ENCODE data around the gene GNMT. TPM values are rescaled to one million over a fixed set of nuclear protein-coding genes. Genes with fewer than 3 reads are reported as not detected.

Gene GNMT
- total and polyA plus RNA-seq, 7 experiments from 2014 or later = 0.95 to 2.6 (median 1.1) TPM; not detected in 2

DNA sequence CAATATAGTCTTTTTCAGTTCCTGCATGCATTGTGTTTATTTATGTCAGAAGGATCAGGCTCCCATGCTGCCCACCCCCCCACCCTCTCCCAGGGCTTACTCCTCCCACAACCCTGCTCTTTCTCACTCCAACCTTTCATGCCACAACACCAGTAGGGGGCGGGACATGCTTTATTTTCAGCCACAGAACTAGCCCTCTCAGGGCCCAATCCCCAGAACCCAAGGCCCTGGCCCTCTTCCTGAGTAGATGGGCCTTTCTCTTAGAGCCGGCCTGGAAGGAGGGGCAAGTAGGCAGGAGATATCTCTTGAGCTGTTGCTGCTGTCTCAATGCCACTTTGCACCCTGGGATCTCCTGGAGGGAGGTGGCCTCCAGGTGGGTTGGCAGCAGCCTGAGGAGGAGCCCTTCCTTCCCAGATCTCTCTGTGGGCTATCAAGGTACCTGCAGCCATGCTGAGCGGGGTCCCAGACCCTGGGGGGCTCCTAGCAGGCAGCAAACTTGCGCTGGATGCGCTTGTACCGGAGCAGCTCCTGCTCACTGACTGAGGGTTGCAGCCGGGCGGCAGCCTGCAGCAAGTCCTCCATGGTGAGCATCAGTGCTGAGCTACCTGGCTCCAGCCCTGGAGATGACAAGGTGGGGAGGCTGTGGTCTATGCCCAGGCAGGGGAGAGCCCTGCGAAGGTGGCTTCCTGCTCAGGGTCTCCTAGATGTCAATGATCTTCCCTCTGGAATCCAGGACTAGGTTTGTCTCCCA lies 3.5 kb downstream of the GNMT start:
- peak; percentile 43 for ATAC-seq

GRCh38 chr6:42966571-42966970 lies 6.0 kb downstream of the GNMT start:
- Histone ChIP-seq H3K27ac (ENCODE audit: low read depth, low read length) (no peak overlapping the region), H3K27me3 (ENCODE audit: control insufficient read depth in 2 of 2, insufficient read depth in 2 of 2, low read length in 2 of 2) (no peaks in the 10 kb centered on the region), H3K36me3 (ENCODE audit: control insufficient read depth in 2 of 3, insufficient read depth in 3 of 3, low read length in 3 of 3) (peaks cover 0 to 72% (median 7%) of the 10 kb centered on the region in 3 experiments), H3K4me3 (ENCODE audit: low read length) (no peak overlapping the region), H3K9me3 (ENCODE audit: control insufficient read depth in 2 of 3, low read length in 3 of 3) (no peaks in the 10 kb centered on the region), H3K4me1 (ENCODE audit: control insufficient read depth in 2 of 2, insufficient read depth in 2 of 2, low read length in 2 of 2) (no peaks in the 10 kb centered on the region)
- Mint-ChIP-seq H3K9me3 (no peaks in the 10 kb centered on the region), H3K27ac (no peak overlapping the region), H3K27me3 (no peaks in the 10 kb centered on the region), H3K4me3 (no peak overlapping the region), H3K36me3 (peaks cover 3 to 25% (median 5%) of the 10 kb centered on the region in 5 donors), H3K4me1 (peaks cover 0 to 9% (median 5%) of the 10 kb centered on the region in 7 donors)
- ATAC-seq = no peak
- intact Hi-C loops (cut with micrococcal nuclease) = no loop called here
- DNase-seq = no peak
- ChIA-PET POLR2A (interaction anchor here (0.6 to 3.0 kb wide), 3 partner anchors 12 to 20 kb away, joined by 4 to 9 read pairs (median 6); partner anchors contain the start of gene PEX6), CTCF (interaction anchor here (0.5 to 1.9 kb wide), 2 partner anchors 18 to 81 kb away, joined by 3 to 4 read pairs; partner anchors contain the start of gene PPP2R5D)

More for the DNA sequence above, 3.5 kb downstream of the GNMT start:
- peaks cover 0 to 5% of the 10 kb centered on the region in 2 donors for H3K4me1 ChIP-seq (ENCODE audit: control insufficient read depth in 2 of 2, insufficient read depth in 2 of 2, low read length in 2 of 2)
- H3K27me3 Mint-ChIP-seq = peaks cover 0 to 18% (median 0%) of the 10 kb centered on the region in 5 donors
- POLR2A ChIA-PET = interaction anchor here (0.6 to 1.5 kb wide), 2 partner anchors 15 to 33 kb away, joined by 3 to 7 read pairs; partner anchors contain the start of gene PEX6
- H3K36me3 Mint-ChIP-seq = peaks cover 3 to 24% (median 5%) of the 10 kb centered on the region in 5 donors
- no peak overlapping the region for H3K4me3 ChIP-seq (ENCODE audit: low read length)
- H3K9me3 Mint-ChIP-seq = no peaks in the 10 kb centered on the region
- H3K27ac Mint-ChIP-seq = no peak overlapping the region
- DNase-seq = peak in 5 of 9 donors; percentile 14 to 46 (median 23)
- H3K36me3 ChIP-seq (ENCODE audit: control insufficient read depth in 2 of 3, insufficient read depth in 3 of 3, low read length in 3 of 3) = peaks cover 0 to 63% (median 2%) of the 10 kb centered on the region in 3 experiments
- no peak overlapping the region for H3K4me3 Mint-ChIP-seq
- intact Hi-C loops (cut with micrococcal nuclease) = loop anchor here (2.0 to 5.0 kb wide), 2 partner anchors 62 to 179 kb away; no protein-coding TSS in a partner anchor
- CTCF ChIA-PET = interaction anchor here (1.3 kb wide), 1 partner anchor 180 kb away, joined by 4 read pairs; no protein-coding TSS in a partner anchor
- no peaks in the 10 kb centered on the region for H3K27me3 ChIP-seq (ENCODE audit: control insufficient read depth in 2 of 2, insufficient read depth in 2 of 2, low read length in 2 of 2)
- no peak overlapping the region for H3K27ac ChIP-seq (ENCODE audit: low read depth, low read length)
- H3K4me1 Mint-ChIP-seq = peaks cover 0 to 24% (median 16%) of the 10 kb centered on the region in 7 donors
- no peaks in the 10 kb centered on the region for H3K9me3 ChIP-seq (ENCODE audit: control insufficient read depth in 2 of 3, low read length in 3 of 3)

- intact Hi-C loops (cut with micrococcal nuclease) = no loop called here
- peaks cover 0 to 68% (median 7%) of the 10 kb centered on the region in 3 experiments for H3K36me3 ChIP-seq (ENCODE audit: control insufficient read depth in 2 of 3, insufficient read depth in 3 of 3, low read length in 3 of 3)
Observed at GRCh38 chr6:42967228-42967627, 6.7 kb downstream of the GNMT start.

GRCh38 chr6:42968126-42968701 lies 7.7 kb downstream of the GNMT start:
- Mint-ChIP-seq H3K36me3 (peaks cover 0 to 18% (median 4%) of the 10 kb centered on the region in 5 donors), H3K27me3 (no peaks in the 10 kb centered on the region), H3K4me1 (peaks cover 0 to 7% (median 3%) of the 10 kb centered on the region in 7 donors), H3K27ac (no peak overlapping the region), H3K9me3 (no peaks in the 10 kb centered on the region), H3K4me3 (no peak overlapping the region)
- ChIA-PET CTCF (interaction anchor here (0.7 kb wide), 1 partner anchor 176 kb away, joined by 3 read pairs; no protein-coding TSS in a partner anchor), POLR2A (interaction anchor here (3.0 kb wide), 1 partner anchor 10 kb away, joined by 9 read pairs; the partner anchor contains the start of gene PEX6)
- intact Hi-C loops (cut with micrococcal nuclease) = no loop called here
- no peaks in the 10 kb centered on the region for H3K27me3 ChIP-seq (ENCODE audit: control insufficient read depth in 2 of 2, insufficient read depth in 2 of 2, low read length in 2 of 2)
- no peaks in the 10 kb centered on the region for H3K4me1 ChIP-seq (ENCODE audit: control insufficient read depth in 2 of 2, insufficient read depth in 2 of 2, low read length in 2 of 2)
- no peaks in the 10 kb centered on the region for H3K9me3 ChIP-seq (ENCODE audit: control insufficient read depth in 2 of 3, low read length in 3 of 3)
- H3K4me3 ChIP-seq (ENCODE audit: low read length) = no peak overlapping the region
- no peak for ATAC-seq
- H3K36me3 ChIP-seq (ENCODE audit: control insufficient read depth in 2 of 3, insufficient read depth in 3 of 3, low read length in 3 of 3) = peaks cover 0 to 61% (median 7%) of the 10 kb centered on the region in 3 experiments
- no peak for DNase-seq
- H3K27ac ChIP-seq (ENCODE audit: low read depth, low read length) = no peak overlapping the region

More at GRCh38 chr6:42967228-42967627, 6.7 kb downstream of the GNMT start:
- Histone ChIP-seq H3K9me3 (ENCODE audit: control insufficient read depth in 2 of 3, low read length in 3 of 3) (no peaks in the 10 kb centered on the region), H3K27ac (ENCODE audit: low read depth, low read length) (no peak overlapping the region), H3K27me3 (ENCODE audit: control insufficient read depth in 2 of 2, insufficient read depth in 2 of 2, low read length in 2 of 2) (no peaks in the 10 kb centered on the region), H3K4me1 (ENCODE audit: control insufficient read depth in 2 of 2, insufficient read depth in 2 of 2, low read length in 2 of 2) (no peaks in the 10 kb centered on the region), H3K4me3 (ENCODE audit: low read length) (no peak overlapping the region)
- Mint-ChIP-seq H3K9me3 (no peaks in the 10 kb centered on the region), H3K27me3 (no peaks in the 10 kb centered on the region), H3K36me3 (peaks cover 3 to 22% (median 5%) of the 10 kb centered on the region in 5 donors), H3K27ac (no peak overlapping the region), H3K4me3 (no peak overlapping the region), H3K4me1 (peaks cover 0 to 7% (median 3%) of the 10 kb centered on the region in 7 donors)
- ATAC-seq (no peak), DNase-seq (no peak)
- ChIA-PET CTCF (interaction anchor here (0.5 kb wide), 1 partner anchor 81 kb away, joined by 3 read pairs; no protein-coding TSS in a partner anchor), POLR2A (interaction anchor here (0.6 to 3.0 kb wide), 2 partner anchors 11 to 21 kb away, joined by 4 to 9 read pairs; partner anchors contain the start of gene PEX6)

- ATAC-seq (no peak), DNase-seq (no peak)
- Mint-ChIP-seq H3K27me3 (no peaks in the 10 kb centered on the region), H3K4me3 (no peak overlapping the region), H3K27ac (no peak overlapping the region), H3K4me1 (peaks cover 0 to 7% (median 5%) of the 10 kb centered on the region in 7 donors), H3K9me3 (no peaks in the 10 kb centered on the region), H3K36me3 (peaks cover 3 to 19% (median 4%) of the 10 kb centered on the region in 5 donors)
- Histone ChIP-seq H3K4me3 (ENCODE audit: low read length) (no peak overlapping the region), H3K27ac (ENCODE audit: low read depth, low read length) (no peak overlapping the region), H3K9me3 (ENCODE audit: control insufficient read depth in 2 of 3, low read length in 3 of 3) (no peaks in the 10 kb centered on the region), H3K36me3 (ENCODE audit: control insufficient read depth in 2 of 3, insufficient read depth in 3 of 3, low read length in 3 of 3) (peaks cover 0 to 60% (median 7%) of the 10 kb centered on the region in 3 experiments), H3K27me3 (ENCODE audit: control insufficient read depth in 2 of 2, insufficient read depth in 2 of 2, low read length in 2 of 2) (no peaks in the 10 kb centered on the region), H3K4me1 (ENCODE audit: control insufficient read depth in 2 of 2, insufficient read depth in 2 of 2, low read length in 2 of 2) (no peaks in the 10 kb centered on the region)
- intact Hi-C loops (cut with micrococcal nuclease) = no loop called here
- CTCF ChIA-PET = interaction anchor here (0.7 kb wide), 1 partner anchor 175 kb away, joined by 3 read pairs; no protein-coding TSS in a partner anchor
- POLR2A ChIA-PET = interaction anchor here (3.0 kb wide), 1 partner anchor 10 kb away, joined by 9 read pairs; the partner anchor contains the start of gene PEX6
Observed at GRCh38 chr6:42968783-42969182, 8.2 kb downstream of the GNMT start.

GRCh38 chr6:42969431-42969830 lies 8.9 kb downstream of the GNMT start:
- peaks cover 3 to 21% (median 4%) of the 10 kb centered on the region in 5 donors for H3K36me3 Mint-ChIP-seq
- H3K9me3 ChIP-seq (ENCODE audit: control insufficient read depth in 2 of 3, low read length in 3 of 3) = no peaks in the 10 kb centered on the region
- no peaks in the 10 kb centered on the region for H3K9me3 Mint-ChIP-seq
- DNase-seq (no peak), ATAC-seq (no peak)
- H3K4me3 ChIP-seq (ENCODE audit: low read length) = no peak overlapping the region
- no peak overlapping the region for H3K27ac Mint-ChIP-seq
- no peaks in the 10 kb centered on the region for H3K27me3 Mint-ChIP-seq
- H3K4me1 Mint-ChIP-seq = peaks cover 0 to 8% (median 7%) of the 10 kb centered on the region in 7 donors
- H3K4me3 Mint-ChIP-seq = no peak overlapping the region
- POLR2A ChIA-PET = interaction anchor here (0.6 to 3.0 kb wide), 3 partner anchors 9 to 16 kb away, joined by 4 to 9 read pairs (median 4); partner anchors contain the start of genes GNMT and PEX6
- H3K4me1 ChIP-seq (ENCODE audit: control insufficient read depth in 2 of 2, insufficient read depth in 2 of 2, low read length in 2 of 2) = no peaks in the 10 kb centered on the region
- intact Hi-C loops (cut with micrococcal nuclease) = no loop called here
- no peaks in the 10 kb centered on the region for H3K27me3 ChIP-seq (ENCODE audit: control insufficient read depth in 2 of 2, insufficient read depth in 2 of 2, low read length in 2 of 2)
- H3K27ac ChIP-seq (ENCODE audit: low read depth, low read length) = no peak overlapping the region
- CTCF ChIA-PET = interaction anchor here (1.4 kb wide), 1 partner anchor 53 kb away, joined by 4 read pairs; no protein-coding TSS in a partner anchor
- peaks cover 0 to 59% (median 7%) of the 10 kb centered on the region in 3 experiments for H3K36me3 ChIP-seq (ENCODE audit: control insufficient read depth in 2 of 3, insufficient read depth in 3 of 3, low read length in 3 of 3)
